HepG2 (cell line): ENCODE measurements around the gene MYADML2. TPM values are rescaled to one million over a fixed set of nuclear protein-coding genes. Genes with fewer than 3 reads are reported as not detected.

ENCODE experiments used
- CC2D1A ChIP-seq: sonication (generic); formaldehyde crosslinking; IDR thresholded peaks from 2 replicates; pipeline ENCODE4 v1.8.1; 2023; ENCODE audit warnings: mild to moderate bottlenecking, missing genetic modification reagents
- HIVEP1 ChIP-seq: sonication (generic); formaldehyde crosslinking; IDR thresholded peaks from 2 replicates; pipeline ENCODE4 v1.4.0; 2020; ENCODE audit warnings: mild to moderate bottlenecking, missing genetic modification reagents
- HMG20A ChIP-seq: IDR thresholded peaks from 2 replicates; pipeline ENCODE4 v1.6.1; 2016; ENCODE audit warnings: borderline replicate concordance
- HOXA7 ChIP-seq: sonication (generic); formaldehyde crosslinking; IDR thresholded peaks from 2 replicates; pipeline ENCODE4 v1.8.1; 2022; ENCODE audit warnings: mild to moderate bottlenecking, missing genetic modification reagents, moderate library complexity
- KLF15 ChIP-seq: sonication (generic); formaldehyde crosslinking; IDR thresholded peaks from 2 replicates; pipeline ENCODE4 v1.8.1; 2023; ENCODE audit warnings: borderline replicate concordance, mild to moderate bottlenecking, inconsistent platforms, missing genetic modification reagents, mixed read lengths
- POLR2A ChIP-seq, 2 experiments: IDR thresholded peaks; 2 replicates each; pipeline ENCODE4 v1.6.1; 2011; ENCODE audit warnings: low read depth in 2 of 2, low read length in 2 of 2, mild to moderate bottlenecking in 1 of 2, moderate library complexity in 1 of 2; ENCODE audit not compliant: insufficient read depth in 1 of 2
- PRMT3 ChIP-seq: sonication (generic); formaldehyde crosslinking; IDR thresholded peaks from 2 replicates; pipeline ENCODE4 v1.8.1; 2022; ENCODE audit warnings: low read depth, mild to moderate bottlenecking, moderate library complexity, missing genetic modification reagents, borderline replicate concordance
- RXRA ChIP-seq: sonication (generic); formaldehyde crosslinking; IDR thresholded peaks from 2 replicates; pipeline ENCODE4 v1.5.1; 2020; ENCODE audit warnings: missing genetic modification reagents
- ZFY ChIP-seq: sonication (generic); formaldehyde crosslinking; IDR thresholded peaks from 2 replicates; pipeline ENCODE4 v1.4.0; 2020; ENCODE audit warnings: missing genetic modification reagents
- ZNF143 ChIP-seq: sonication (generic); formaldehyde crosslinking; IDR thresholded peaks from 2 replicates; pipeline ENCODE4 v1.4.0; 2020; ENCODE audit warnings: missing genetic modification reagents
- ZNF326 ChIP-seq: sonication (generic); formaldehyde crosslinking; IDR thresholded peaks from 2 replicates; pipeline ENCODE4 v1.4.0; 2020; ENCODE audit warnings: missing genetic modification reagents, borderline replicate concordance
- ZNF747 ChIP-seq: sonication (generic); formaldehyde crosslinking; IDR thresholded peaks from 2 replicates; pipeline ENCODE4 v1.8.1; 2023; ENCODE audit warnings: missing genetic modification reagents, mild to moderate bottlenecking, borderline replicate concordance
- ZSCAN21 ChIP-seq: sonication (generic); formaldehyde crosslinking; IDR thresholded peaks from 2 replicates; pipeline ENCODE4 v1.8.0; 2022; ENCODE audit warnings: mild to moderate bottlenecking, missing genetic modification reagents, moderate library complexity, borderline replicate concordance
- ZSCAN29 ChIP-seq: sonication (generic); formaldehyde crosslinking; conservative IDR thresholded peaks from 2 replicates; pipeline ENCODE4 v1.4.0; 2020; ENCODE audit warnings: mild to moderate bottlenecking, missing genetic modification reagents
- polyA plus RNA-seq, 8 experiments: library from polyadenylated mRNA; depleted of rRNA in 3 of 8; stranded (reverse) in 7 of 8; unstranded in 1 of 8; fragments of >200 nt; fragmentation: Illumina TruSeq in 4 of 8; extraction: Trizol in 4 of 8; gene quantifications; 2 replicates each; pipeline versions ENCODE4 v1.2.1 to v1.2.3, GENCODE V29; 2011 to 2016; ENCODE audit warnings: low read depth in 4 of 8, missing spikeins in 1 of 8, mixed read lengths in 1 of 8; ENCODE audit not compliant: insufficient read depth in 1 of 8
- total RNA-seq, 5 experiments: library from RNA; depleted of rRNA; stranded (reverse); fragments of >200 nt; fragmentation: Illumina TruSeq; extraction: Trizol; gene quantifications; 2 replicates each; pipeline ENCODE4 v1.2.3, GENCODE V29; 2016; ENCODE audit warnings: low read depth in 1 of 5
- TF ChIP-seq, protein P1 (sequence below): sonication (generic); formaldehyde crosslinking; IDR thresholded peaks from 2 replicates; pipeline ENCODE4 v1.4.0; 2020; ENCODE audit warnings: missing genetic modification reagents, mild to moderate bottlenecking, borderline replicate concordance
- TF ChIP-seq, protein P2 (sequence below): sonication (generic); formaldehyde crosslinking; conservative IDR thresholded peaks from 2 replicates; pipeline ENCODE4 v1.8.1; 2023; ENCODE audit warnings: missing genetic modification reagents
- TF ChIP-seq, protein P3 (sequence below): sonication (generic); formaldehyde crosslinking; IDR thresholded peaks from 2 replicates; pipeline ENCODE4 v1.8.1; 2023; ENCODE audit warnings: mild to moderate bottlenecking, missing genetic modification reagents
- TF ChIP-seq, protein P4 (sequence below): sonication (generic); formaldehyde crosslinking; IDR thresholded peaks from 2 replicates; pipeline ENCODE4 v1.4.0; 2020; ENCODE audit warnings: missing genetic modification reagents, borderline replicate concordance

MYADML2 gene
- total and polyA plus RNA-seq, 2 of the 13 experiments (the other 11 are each of a cell fraction or from before 2014, with no cell fraction given): not detected

DNA sequence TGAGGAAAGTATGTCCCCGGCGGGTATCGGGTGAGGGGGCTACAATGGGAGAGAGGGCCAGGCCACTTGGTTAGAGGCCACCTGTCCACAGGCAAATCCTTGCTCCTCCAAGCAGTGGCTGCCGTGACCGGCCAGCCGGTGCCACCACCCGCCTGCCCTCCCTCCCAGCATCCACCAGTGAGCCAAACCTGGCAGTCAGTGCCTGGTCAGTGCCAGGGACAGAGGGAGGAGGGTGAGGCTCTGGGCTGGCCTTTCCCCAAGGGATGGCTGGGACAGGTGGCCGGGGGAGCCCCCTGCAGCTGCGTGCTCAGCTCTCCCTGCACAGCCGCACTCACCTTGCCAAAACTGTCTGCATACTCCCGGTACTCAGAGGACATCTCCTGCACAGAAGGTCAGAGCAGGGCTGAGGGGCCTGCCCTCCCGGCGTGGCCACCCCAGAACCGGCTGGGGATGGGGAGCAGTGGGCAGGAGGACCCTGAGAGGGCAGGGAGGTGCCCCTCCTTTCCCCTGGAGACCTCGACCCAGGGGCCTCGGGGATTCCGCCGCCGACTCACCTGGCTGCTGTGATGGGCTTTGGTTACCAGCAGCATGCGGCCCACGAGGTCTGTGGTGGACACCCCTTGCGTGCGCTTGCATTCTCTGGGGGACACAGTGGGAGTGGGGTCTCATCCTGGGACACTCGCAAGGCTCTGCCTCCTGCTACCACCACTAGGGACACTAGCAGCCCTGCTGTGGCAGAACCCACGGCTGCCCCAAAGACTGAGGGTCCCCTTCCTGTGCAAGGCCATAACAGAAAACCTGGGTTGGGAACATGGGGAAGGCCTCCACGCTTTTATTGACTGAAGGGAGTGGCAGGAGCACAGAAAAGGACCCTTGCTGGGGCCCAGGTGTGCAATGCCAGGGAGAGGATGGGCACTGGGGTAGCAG, 39.6 kb downstream of the MYADML2 start (continued):
- TF ChIP-seq, protein P1, sequence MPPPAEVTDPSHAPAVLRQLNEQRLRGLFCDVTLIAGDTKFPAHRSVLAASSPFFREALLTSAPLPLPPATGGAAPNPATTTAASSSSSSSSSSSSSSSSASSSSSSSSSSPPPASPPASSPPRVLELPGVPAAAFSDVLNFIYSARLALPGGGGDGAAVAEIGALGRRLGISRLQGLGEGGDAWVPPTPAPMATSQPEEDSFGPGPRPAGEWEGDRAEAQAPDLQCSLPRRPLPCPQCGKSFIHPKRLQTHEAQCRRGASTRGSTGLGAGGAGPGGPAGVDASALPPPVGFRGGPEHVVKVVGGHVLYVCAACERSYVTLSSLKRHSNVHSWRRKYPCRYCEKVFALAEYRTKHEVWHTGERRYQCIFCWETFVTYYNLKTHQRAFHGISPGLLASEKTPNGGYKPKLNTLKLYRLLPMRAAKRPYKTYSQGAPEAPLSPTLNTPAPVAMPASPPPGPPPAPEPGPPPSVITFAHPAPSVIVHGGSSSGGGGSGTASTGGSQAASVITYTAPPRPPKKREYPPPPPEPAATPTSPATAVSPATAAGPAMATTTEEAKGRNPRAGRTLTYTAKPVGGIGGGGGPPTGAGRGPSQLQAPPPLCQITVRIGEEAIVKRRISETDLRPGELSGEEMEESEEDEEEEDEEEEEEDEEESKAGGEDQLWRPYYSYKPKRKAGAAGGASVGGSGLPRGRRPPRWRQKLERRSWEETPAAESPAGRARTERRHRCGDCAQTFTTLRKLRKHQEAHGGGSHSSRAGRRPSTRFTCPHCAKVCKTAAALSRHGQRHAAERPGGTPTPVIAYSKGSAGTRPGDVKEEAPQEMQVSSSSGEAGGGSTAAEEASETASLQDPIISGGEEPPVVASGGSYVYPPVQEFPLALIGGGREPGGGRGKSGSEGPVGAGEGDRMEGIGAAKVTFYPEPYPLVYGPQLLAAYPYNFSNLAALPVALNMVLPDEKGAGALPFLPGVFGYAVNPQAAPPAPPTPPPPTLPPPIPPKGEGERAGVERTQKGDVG: 0 out of 2 replicates have a peak, but pooled peaks have one; percentile 65
- TF ChIP-seq, protein P2, sequence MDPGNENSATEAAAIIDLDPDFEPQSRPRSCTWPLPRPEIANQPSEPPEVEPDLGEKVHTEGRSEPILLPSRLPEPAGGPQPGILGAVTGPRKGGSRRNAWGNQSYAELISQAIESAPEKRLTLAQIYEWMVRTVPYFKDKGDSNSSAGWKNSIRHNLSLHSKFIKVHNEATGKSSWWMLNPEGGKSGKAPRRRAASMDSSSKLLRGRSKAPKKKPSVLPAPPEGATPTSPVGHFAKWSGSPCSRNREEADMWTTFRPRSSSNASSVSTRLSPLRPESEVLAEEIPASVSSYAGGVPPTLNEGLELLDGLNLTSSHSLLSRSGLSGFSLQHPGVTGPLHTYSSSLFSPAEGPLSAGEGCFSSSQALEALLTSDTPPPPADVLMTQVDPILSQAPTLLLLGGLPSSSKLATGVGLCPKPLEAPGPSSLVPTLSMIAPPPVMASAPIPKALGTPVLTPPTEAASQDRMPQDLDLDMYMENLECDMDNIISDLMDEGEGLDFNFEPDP (CRISPR knock-in tag): 0 out of 2 replicates have a peak, but pooled peaks have one; percentile 58
- 0 out of 2 replicates have a peak, but pooled peaks have one; percentile 28 for TF ChIP-seq ZNF326 (CRISPR knock-in tag)
- 0 out of 2 replicates have a peak, but pooled peaks have one; percentile 34 for TF ChIP-seq ZSCAN21
- TF ChIP-seq, protein P3, sequence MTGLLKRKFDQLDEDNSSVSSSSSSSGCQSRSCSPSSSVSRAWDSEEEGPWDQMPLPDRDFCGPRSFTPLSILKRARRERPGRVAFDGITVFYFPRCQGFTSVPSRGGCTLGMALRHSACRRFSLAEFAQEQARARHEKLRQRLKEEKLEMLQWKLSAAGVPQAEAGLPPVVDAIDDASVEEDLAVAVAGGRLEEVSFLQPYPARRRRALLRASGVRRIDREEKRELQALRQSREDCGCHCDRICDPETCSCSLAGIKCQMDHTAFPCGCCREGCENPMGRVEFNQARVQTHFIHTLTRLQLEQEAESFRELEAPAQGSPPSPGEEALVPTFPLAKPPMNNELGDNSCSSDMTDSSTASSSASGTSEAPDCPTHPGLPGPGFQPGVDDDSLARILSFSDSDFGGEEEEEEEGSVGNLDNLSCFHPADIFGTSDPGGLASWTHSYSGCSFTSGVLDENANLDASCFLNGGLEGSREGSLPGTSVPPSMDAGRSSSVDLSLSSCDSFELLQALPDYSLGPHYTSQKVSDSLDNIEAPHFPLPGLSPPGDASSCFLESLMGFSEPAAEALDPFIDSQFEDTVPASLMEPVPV (CRISPR knock-in tag): no peak
- no peak for TF ChIP-seq ZSCAN29
- TF ChIP-seq ZNF143 (CRISPR knock-in tag): 0 out of 2 replicates have a peak, but pooled peaks have one; percentile 12
- TF ChIP-seq ZFY (CRISPR knock-in tag): 0 out of 2 replicates have a peak, but pooled peaks have one; percentile 24
- TF ChIP-seq CC2D1A (CRISPR knock-in tag): no peak
- TF ChIP-seq RXRA (CRISPR knock-in tag): peak; percentile 27
- TF ChIP-seq, protein P4, sequence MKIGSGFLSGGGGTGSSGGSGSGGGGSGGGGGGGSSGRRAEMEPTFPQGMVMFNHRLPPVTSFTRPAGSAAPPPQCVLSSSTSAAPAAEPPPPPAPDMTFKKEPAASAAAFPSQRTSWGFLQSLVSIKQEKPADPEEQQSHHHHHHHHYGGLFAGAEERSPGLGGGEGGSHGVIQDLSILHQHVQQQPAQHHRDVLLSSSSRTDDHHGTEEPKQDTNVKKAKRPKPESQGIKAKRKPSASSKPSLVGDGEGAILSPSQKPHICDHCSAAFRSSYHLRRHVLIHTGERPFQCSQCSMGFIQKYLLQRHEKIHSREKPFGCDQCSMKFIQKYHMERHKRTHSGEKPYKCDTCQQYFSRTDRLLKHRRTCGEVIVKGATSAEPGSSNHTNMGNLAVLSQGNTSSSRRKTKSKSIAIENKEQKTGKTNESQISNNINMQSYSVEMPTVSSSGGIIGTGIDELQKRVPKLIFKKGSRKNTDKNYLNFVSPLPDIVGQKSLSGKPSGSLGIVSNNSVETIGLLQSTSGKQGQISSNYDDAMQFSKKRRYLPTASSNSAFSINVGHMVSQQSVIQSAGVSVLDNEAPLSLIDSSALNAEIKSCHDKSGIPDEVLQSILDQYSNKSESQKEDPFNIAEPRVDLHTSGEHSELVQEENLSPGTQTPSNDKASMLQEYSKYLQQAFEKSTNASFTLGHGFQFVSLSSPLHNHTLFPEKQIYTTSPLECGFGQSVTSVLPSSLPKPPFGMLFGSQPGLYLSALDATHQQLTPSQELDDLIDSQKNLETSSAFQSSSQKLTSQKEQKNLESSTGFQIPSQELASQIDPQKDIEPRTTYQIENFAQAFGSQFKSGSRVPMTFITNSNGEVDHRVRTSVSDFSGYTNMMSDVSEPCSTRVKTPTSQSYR (CRISPR knock-in tag): no peak
- 0 out of 2 replicates have a peak, but pooled peaks have one; percentile 26 for TF ChIP-seq PRMT3
- 0 out of 2 replicates have a peak, but pooled peaks have one; percentile 11 for TF ChIP-seq HOXA7 (CRISPR knock-in tag)
- 0 out of 2 replicates have a peak, but pooled peaks have one; percentile 48 for TF ChIP-seq KLF15 (CRISPR knock-in tag)
- peak; percentile 64; the same call in 1 of the 2 replicates for TF ChIP-seq HIVEP1 (CRISPR knock-in tag)
- peak; percentile 39; the same call in 1 of the 2 replicates for TF ChIP-seq ZNF747 (CRISPR knock-in tag)
- no peak for TF ChIP-seq HMG20A (CRISPR knock-in tag)
- TF ChIP-seq POLR2A (IDR thresholded peaks at IDR 0.05; ENCODE audit: insufficient read depth in 1 of 2, low read depth in 2 of 2, low read length in 2 of 2): peak in 1 of 2 experiments; percentile 18; a peak in 1 of 4 replicates
